Transverse colon (tissue), 4 donors: ENCODE data around the gene GREM2.

Experiments
- CTCF ChIP-seq, 5 experiments: fragments of 200-600 bp in 3 of 5; fragments of 450-650 bp in 2 of 5; sonication (generic) in 3 of 5; IDR thresholded peaks; 1 replicate in 2 of 5; 2 replicates in 3 of 5; pipeline ENCODE4 v1.5.1; 2016 to 2017; ENCODE audit warnings: antibody characterized with exemption in 5 of 5, inconsistent platforms in 3 of 5, mild to moderate bottlenecking in 2 of 5, moderate library complexity in 1 of 5
- POLR2A ChIP-seq: fragments of 450-650 bp; IDR thresholded peaks from one replicate; pipeline ENCODE4 v1.6.1; 2016; ENCODE audit warnings: antibody characterized with exemption, mild to moderate bottlenecking, moderate library complexity
- POLR2AphosphoS5 ChIP-seq, 3 donors: sonication (generic); formaldehyde crosslinking; IDR thresholded peaks; one replicate each; pipeline ENCODE4 v1.6.1; 2016; ENCODE audit warnings: antibody characterized with exemption in 3 of 3

GRCh38 chr1:240650877-240651276 is 38.9 kb upstream of the GREM2 start:
- TF ChIP-seq CTCF (IDR thresholded peaks at IDR 0.05) (no peak), POLR2A (no peak), POLR2AphosphoS5 (IDR thresholded peaks at IDR 0.05) (no peak)
